ENCODE measurements around the gene TBCK.
A peak's percentile ranks its signal among the peaks of the same experiment; 100 is the strongest.

The TBCK gene

DNA sequence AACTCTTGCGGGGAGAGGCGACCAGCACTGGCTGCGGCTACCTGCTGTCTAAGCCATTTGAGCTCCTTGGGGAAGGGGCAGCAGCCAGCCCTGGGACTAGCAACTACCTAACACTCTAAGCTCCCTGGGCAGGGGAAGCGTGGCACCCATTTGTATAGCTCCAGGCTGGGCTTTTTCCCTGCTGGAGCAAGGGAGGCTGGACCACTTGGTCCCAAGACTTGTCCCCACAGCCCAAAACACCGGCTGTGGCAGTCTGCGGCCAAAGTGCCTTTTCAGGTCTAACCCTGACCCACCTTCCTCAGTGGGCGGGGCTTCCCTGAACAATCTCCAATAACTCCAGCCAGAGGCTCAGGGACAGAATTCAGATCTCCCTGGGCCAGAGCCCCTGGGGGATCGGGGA is 232.9 kb downstream of the TBCK start:
- H3K4me3 ChIP-seq (ENCODE audit: low read depth, low read length) = no peak overlapping the region
- in situ Hi-C loops (cut with HindIII; ENCODE audit: low sequenced_read_pairs) = no loop called here
- TF ChIP-seq, protein P1, sequence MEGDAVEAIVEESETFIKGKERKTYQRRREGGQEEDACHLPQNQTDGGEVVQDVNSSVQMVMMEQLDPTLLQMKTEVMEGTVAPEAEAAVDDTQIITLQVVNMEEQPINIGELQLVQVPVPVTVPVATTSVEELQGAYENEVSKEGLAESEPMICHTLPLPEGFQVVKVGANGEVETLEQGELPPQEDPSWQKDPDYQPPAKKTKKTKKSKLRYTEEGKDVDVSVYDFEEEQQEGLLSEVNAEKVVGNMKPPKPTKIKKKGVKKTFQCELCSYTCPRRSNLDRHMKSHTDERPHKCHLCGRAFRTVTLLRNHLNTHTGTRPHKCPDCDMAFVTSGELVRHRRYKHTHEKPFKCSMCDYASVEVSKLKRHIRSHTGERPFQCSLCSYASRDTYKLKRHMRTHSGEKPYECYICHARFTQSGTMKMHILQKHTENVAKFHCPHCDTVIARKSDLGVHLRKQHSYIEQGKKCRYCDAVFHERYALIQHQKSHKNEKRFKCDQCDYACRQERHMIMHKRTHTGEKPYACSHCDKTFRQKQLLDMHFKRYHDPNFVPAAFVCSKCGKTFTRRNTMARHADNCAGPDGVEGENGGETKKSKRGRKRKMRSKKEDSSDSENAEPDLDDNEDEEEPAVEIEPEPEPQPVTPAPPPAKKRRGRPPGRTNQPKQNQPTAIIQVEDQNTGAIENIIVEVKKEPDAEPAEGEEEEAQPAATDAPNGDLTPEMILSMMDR (IDR thresholded peaks at IDR 0.05; ENCODE audit: low read depth, low read length) = no peak
- no peak for DNase-seq (ENCODE audit: low read depth, low spot score)

DNA sequence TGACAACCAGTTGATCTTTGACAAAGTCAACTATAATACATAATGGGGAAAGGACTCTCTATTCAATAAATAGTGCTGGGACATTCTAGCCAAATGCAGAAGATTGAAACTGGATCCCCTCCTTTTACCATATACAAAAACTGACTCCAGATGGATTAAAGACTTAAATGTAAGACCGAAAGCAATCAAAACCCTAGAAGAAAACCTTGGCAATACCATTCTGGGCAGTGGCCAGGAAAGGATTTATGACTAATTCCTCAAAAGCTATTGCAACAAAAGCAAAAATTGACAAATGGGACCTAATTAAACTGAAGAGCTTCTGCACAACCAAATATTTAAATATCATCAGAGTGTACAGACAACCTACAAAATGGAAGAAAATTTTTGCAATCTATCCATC is 235.6 kb downstream of the TBCK start:
- in situ Hi-C loops (cut with HindIII; ENCODE audit: low sequenced_read_pairs) = no loop called here
- H3K4me3 ChIP-seq (ENCODE audit: low read depth, low read length) = no peak overlapping the region
- DNase-seq (ENCODE audit: low read depth, low spot score) = no peak
- TF ChIP-seq, protein P1 (IDR thresholded peaks at IDR 0.05; ENCODE audit: low read depth, low read length) = no peak

DNA sequence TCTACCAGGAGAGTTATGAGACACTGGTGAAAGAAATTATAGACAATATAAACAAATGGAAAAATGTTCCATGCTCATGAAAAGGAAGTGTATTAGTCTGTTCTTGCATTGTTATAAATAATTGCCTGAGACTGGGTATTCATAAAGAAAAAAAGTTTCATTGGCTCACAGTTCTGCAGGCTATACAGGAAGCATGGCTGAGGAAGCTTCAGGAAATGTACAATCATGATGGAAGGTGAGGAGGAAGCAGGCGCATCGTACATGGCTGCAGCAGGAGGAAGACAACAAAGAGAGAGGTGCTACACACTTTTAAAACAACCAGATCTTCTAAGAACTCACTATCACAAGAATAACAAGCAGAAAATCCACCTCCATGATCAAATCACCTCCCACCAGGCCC is 236.4 kb downstream of the TBCK start:
- TF ChIP-seq, protein P1 (IDR thresholded peaks at IDR 0.05; ENCODE audit: low read depth, low read length) = no peak
- no peak for DNase-seq (ENCODE audit: low read depth, low spot score)
- in situ Hi-C loops (cut with HindIII; ENCODE audit: low sequenced_read_pairs) = no loop called here
- no peak overlapping the region for H3K4me3 ChIP-seq (ENCODE audit: low read depth, low read length)

DNA sequence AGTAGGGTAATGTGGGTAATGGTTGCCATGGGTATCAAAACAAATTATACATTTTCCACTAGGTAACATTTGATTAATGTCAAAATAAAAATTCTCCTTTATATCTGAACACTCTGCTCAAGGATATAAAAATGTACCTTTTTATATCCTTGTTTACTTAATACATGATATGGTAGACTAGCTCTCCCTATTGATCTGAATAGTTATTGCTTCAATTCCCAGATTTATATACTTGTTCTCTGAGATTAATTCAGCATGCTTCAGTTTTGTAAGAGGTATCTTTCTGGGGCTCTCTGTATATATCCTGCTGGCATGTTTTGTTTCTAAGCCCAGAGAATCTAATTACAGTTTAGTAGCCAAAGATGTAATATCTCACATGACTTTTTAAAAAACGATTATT is 251.0 kb downstream of the TBCK start:
- no peak for DNase-seq (ENCODE audit: low read depth, low spot score)
- in situ Hi-C loops (cut with HindIII; ENCODE audit: low sequenced_read_pairs) = no loop called here
- TF ChIP-seq, protein P1 (IDR thresholded peaks at IDR 0.05; ENCODE audit: low read depth, low read length) = no peak
- H3K4me3 ChIP-seq (ENCODE audit: low read depth, low read length) = no peak overlapping the region

DNA sequence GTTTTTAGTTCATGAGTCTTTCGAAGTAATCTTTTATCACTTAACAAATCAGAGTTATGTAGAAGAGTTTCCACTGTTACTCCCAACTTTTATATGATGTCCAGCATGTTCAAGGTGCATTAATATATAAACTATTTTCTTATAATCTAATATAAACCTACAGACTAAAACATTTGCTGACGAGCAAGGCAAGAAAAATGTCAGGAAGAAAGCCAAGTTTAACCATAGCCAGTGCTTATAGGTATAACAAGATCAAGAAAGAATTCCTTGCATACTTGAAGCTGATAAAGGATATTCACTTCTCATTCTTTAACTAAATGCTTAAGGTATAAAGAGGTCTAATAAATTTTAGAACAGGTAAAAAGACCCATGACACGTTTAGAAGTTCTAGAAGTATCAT is 253.0 kb downstream of the TBCK start:
- H3K4me3 ChIP-seq (ENCODE audit: low read depth, low read length) = no peak overlapping the region
- peak; percentile 64 for DNase-seq (ENCODE audit: low read depth, low spot score)
- in situ Hi-C loops (cut with HindIII; ENCODE audit: low sequenced_read_pairs) = no loop called here
- TF ChIP-seq, protein P1 (IDR thresholded peaks at IDR 0.05; ENCODE audit: low read depth, low read length) = no peak

DNA sequence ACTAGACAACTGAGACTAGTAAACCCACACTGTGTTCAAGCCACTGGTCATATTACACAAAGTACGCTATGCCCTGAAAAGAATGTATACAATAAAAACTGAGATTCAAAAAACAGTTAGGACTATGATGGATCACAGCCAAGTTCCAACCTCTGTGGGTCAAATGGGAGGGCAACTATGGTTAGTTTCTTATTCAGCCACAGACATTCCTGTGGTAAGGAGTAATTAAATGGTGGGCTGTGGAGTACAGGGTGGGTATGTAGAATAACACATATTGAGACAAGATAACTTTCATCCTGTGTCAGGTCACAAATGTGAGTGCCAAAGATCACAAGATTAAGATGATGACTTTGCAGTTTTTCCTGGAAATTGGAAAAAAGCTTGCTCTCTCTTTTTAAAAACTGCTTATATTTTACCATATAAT is 253.5 kb downstream of the TBCK start:
- in situ Hi-C loops (cut with HindIII; ENCODE audit: low sequenced_read_pairs) = no loop called here
- DNase-seq (ENCODE audit: low read depth, low spot score) = peak; percentile 86
- TF ChIP-seq, protein P1 (IDR thresholded peaks at IDR 0.05; ENCODE audit: low read depth, low read length) = no peak
- no peak overlapping the region for H3K4me3 ChIP-seq (ENCODE audit: low read depth, low read length)

DNA sequence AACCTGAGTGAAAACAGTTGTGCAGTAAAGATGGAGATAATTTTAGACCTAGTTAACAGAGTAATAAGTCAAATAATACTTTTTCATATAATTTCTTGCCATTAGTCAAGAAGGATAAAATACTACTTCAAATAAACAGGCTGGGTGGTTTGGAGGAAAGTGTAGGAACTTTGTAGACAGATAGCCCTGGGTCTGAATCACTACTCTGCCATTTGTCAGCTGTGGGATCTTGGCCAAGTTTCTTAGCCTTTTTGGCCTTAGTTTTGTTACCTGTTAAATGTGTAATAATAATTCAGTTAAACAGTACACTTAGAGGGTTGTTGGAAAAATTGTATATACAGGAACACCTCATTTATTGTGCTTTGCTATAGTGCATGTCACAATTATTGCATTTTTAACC is 257.1 kb downstream of the TBCK start:
- in situ Hi-C loops (cut with HindIII; ENCODE audit: low sequenced_read_pairs) = no loop called here

More for the DNA sequence above, 257.1 kb downstream of the TBCK start:
- no peak for DNase-seq (ENCODE audit: low read depth, low spot score)
- no peak overlapping the region for H3K4me3 ChIP-seq (ENCODE audit: low read depth, low read length)
- TF ChIP-seq, protein P1 (IDR thresholded peaks at IDR 0.05; ENCODE audit: low read depth, low read length) = no peak
